Endodermal cell (in vitro differentiated cells): ENCODE results near the gene RAPSN. TPM values are rescaled to one million over a fixed set of nuclear protein-coding genes. Genes with fewer than 3 reads are reported as not detected.

Experiments
- DNase-seq: peaks from one replicate; pipeline ENCODE4 v3.0.0-alpha.2; 2017
- H3K27ac ChIP-seq: 2 replicates; pipeline ENCODE4 v1.5.1; 2013; ENCODE audit warnings: mild to moderate bottlenecking, low read depth, low read length, moderate library complexity
- H3K27me3 ChIP-seq: 2 replicates; pipeline ENCODE4 v1.6.1; 2013; ENCODE audit warnings: mild to moderate bottlenecking, low read length, moderate library complexity; ENCODE audit not compliant: insufficient read depth, control insufficient read depth, poor library complexity, severe bottlenecking
- H3K36me3 ChIP-seq: 2 replicates; pipeline ENCODE4 v1.7.0; 2013; ENCODE audit warnings: mild to moderate bottlenecking, low read length, moderate library complexity; ENCODE audit not compliant: control insufficient read depth, insufficient read depth
- H3K4me1 ChIP-seq: one replicate; pipeline ENCODE4 v1.7.0; 2013; ENCODE audit warnings: low read length; ENCODE audit not compliant: control insufficient read depth, insufficient read depth
- H3K4me3 ChIP-seq: 2 replicates; pipeline ENCODE4 v1.5.1; 2013; ENCODE audit warnings: mild to moderate bottlenecking, low read length, moderate library complexity
- H3K9ac ChIP-seq: 2 replicates; pipeline ENCODE4 v1.6.1; 2013; ENCODE audit warnings: mild to moderate bottlenecking, low read length, moderate library complexity; ENCODE audit not compliant: poor library complexity, severe bottlenecking; ENCODE audit errors: extremely low read depth
- H3K9me3 ChIP-seq: 2 replicates; pipeline ENCODE4 v1.6.1; 2013; ENCODE audit warnings: mild to moderate bottlenecking, low read length, moderate library complexity; ENCODE audit not compliant: control insufficient read depth
- H3K27ac Mint-ChIP-seq: 2 replicates; pipeline ENCODE4 v1.8.0; 2020; ENCODE audit warnings: mixed read lengths
- H3K27me3 Mint-ChIP-seq: 2 replicates; pipeline ENCODE4 v1.8.0; 2021; ENCODE audit warnings: mild to moderate bottlenecking, mixed read lengths; ENCODE audit not compliant: insufficient read depth
- H3K36me3 Mint-ChIP-seq: 2 replicates; pipeline ENCODE4 v1.8.0; 2020; ENCODE audit warnings: low read depth, mixed read lengths
- H3K4me1 Mint-ChIP-seq: 2 replicates; pipeline ENCODE4 v1.8.0; 2020; ENCODE audit warnings: mixed read lengths
- H3K4me3 Mint-ChIP-seq: 2 replicates; pipeline ENCODE4 v1.8.0; 2020; ENCODE audit warnings: mild to moderate bottlenecking, moderate library complexity, mixed read lengths
- H3K9me3 Mint-ChIP-seq: 2 replicates; pipeline ENCODE4 v1.8.0; 2020; ENCODE audit warnings: mild to moderate bottlenecking, mixed read lengths
- WGBS, 2 experiments: methylation state at CpG; one replicate each; pipeline versions ENCODE4 v1.1.5 to v1.1.7; 2013; ENCODE audit warnings: missing lambda C conversion rate in 2 of 2, mixed read lengths in 1 of 2; ENCODE audit not compliant: insufficient coverage in 1 of 2, insufficient read length in 1 of 2; 5-methylcytosine and 5-hydroxymethylcytosine counted together
- total RNA-seq, 2 donors: library from RNA; stranded (reverse); fragmentation: NEBNext Ultra II Directional in 1 of 2; extraction: Animal tissue kit (Norgen Biotek cat#: 25700) in 1 of 2; gene quantifications; 2 replicates in 1 of 2; 3 replicates in 1 of 2; pipeline ENCODE4 v1.2.1, GENCODE V29; 2021
- TF ChIP-seq, protein P1 (sequence below): fragments of 200-600 bp; sonication (generic); conservative IDR thresholded peaks from 2 replicates; pipeline ENCODE4 v1.5.0; 2021; ENCODE audit warnings: antibody characterized with exemption, mild to moderate bottlenecking

Gene RAPSN
- total RNA-seq, 2 donors from 2014 or later: 0.40 to 0.64 TPM

DNA sequence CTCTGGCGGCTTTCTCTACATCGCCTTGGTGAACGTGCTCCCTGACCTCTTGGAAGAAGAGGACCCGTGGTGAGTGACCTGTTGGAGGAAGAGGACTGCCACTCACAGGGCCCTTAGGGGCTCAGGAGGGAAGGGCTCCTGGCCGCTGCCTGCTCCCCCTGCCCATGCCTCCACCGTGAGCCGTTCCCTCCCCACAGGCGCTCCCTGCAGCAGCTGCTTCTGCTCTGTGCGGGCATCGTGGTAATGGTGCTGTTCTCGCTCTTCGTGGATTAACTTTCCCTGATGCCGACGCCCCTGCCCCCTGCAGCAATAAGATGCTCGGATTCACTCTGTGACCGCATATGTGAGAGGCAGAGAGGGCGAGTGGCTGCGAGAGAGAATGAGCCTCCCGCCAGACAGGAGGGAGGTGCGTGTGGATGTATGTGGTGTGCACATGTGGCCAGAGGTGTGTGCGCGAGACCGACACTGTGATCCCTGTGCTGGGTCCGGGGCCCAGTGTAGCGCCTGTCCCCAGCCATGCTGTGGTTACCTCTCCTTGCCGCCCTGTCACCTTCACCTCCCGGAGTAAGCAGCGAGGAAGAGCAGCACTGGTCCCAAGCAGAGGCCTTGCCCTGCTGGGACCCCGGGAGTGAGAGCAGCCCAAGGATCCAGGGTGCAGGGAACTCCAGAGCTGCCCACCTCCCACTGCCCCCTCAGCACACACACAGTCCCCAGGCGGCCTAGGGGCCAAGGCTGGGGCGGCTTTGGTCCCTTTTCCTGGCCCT lies 33.7 kb downstream of the RAPSN start:
- no peaks in the 10 kb centered on the region for H3K9me3 Mint-ChIP-seq
- no peaks in the 10 kb centered on the region for H3K27me3 ChIP-seq
- peaks cover 43% of the 10 kb centered on the region for H3K36me3 Mint-ChIP-seq
- 89 to 90% methylated on average over 17 to 31 of the region's 31 CpGs for WGBS, 2 experiments
- peak overlapping the region; percentile 6 for H3K9ac ChIP-seq
- peak overlapping the region; percentile 52 for H3K27ac Mint-ChIP-seq
- TF ChIP-seq, protein P1, sequence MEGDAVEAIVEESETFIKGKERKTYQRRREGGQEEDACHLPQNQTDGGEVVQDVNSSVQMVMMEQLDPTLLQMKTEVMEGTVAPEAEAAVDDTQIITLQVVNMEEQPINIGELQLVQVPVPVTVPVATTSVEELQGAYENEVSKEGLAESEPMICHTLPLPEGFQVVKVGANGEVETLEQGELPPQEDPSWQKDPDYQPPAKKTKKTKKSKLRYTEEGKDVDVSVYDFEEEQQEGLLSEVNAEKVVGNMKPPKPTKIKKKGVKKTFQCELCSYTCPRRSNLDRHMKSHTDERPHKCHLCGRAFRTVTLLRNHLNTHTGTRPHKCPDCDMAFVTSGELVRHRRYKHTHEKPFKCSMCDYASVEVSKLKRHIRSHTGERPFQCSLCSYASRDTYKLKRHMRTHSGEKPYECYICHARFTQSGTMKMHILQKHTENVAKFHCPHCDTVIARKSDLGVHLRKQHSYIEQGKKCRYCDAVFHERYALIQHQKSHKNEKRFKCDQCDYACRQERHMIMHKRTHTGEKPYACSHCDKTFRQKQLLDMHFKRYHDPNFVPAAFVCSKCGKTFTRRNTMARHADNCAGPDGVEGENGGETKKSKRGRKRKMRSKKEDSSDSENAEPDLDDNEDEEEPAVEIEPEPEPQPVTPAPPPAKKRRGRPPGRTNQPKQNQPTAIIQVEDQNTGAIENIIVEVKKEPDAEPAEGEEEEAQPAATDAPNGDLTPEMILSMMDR: no peak
- H3K9me3 ChIP-seq: no peaks in the 10 kb centered on the region
- no peak overlapping the region for H3K4me3 Mint-ChIP-seq
- no peaks in the 10 kb centered on the region for H3K4me1 ChIP-seq
- peaks cover 41% of the 10 kb centered on the region for H3K36me3 ChIP-seq
- no peaks in the 10 kb centered on the region for H3K27me3 Mint-ChIP-seq
- H3K4me3 ChIP-seq: no peak overlapping the region
- peak overlapping the region; percentile 44 for H3K27ac ChIP-seq
- DNase-seq: peak; percentile 48
- peaks cover 2% of the 10 kb centered on the region for H3K4me1 Mint-ChIP-seq

DNA sequence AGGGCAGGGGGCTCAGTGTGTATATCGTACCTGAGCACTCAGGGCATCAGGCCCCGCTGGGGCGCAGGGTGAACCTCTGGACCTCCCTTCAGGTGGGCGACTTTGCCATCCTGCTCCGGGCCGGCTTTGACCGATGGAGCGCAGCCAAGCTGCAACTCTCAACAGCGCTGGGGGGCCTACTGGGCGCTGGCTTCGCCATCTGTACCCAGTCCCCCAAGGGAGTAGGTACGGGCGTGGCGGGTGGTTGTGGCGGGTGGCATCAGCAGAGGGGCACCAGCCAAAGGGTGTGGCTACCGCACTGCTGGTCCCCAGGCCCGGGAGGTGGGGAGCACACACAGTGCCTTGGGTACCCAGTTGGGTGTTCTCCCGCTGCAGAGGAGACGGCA lies 34.3 kb downstream of the RAPSN start:
- H3K4me1 Mint-ChIP-seq: peaks cover 2% of the 10 kb centered on the region
- H3K27me3 Mint-ChIP-seq: no peaks in the 10 kb centered on the region
- TF ChIP-seq, protein P1: no peak
- Histone ChIP-seq H3K27ac (no peak overlapping the region), H3K9me3 (no peaks in the 10 kb centered on the region), H3K27me3 (no peaks in the 10 kb centered on the region), H3K4me1 (no peaks in the 10 kb centered on the region), H3K4me3 (no peak overlapping the region), H3K36me3 (peaks cover 35% of the 10 kb centered on the region), H3K9ac (no peak overlapping the region)
- DNase-seq: no peak
- WGBS, 2 experiments: 90 to 91% methylated on average over 9 to 19 of the region's 19 CpGs
- H3K9me3 Mint-ChIP-seq: no peaks in the 10 kb centered on the region
- peaks cover 37% of the 10 kb centered on the region for H3K36me3 Mint-ChIP-seq
- no peak overlapping the region for H3K27ac Mint-ChIP-seq
- H3K4me3 Mint-ChIP-seq: no peak overlapping the region

DNA sequence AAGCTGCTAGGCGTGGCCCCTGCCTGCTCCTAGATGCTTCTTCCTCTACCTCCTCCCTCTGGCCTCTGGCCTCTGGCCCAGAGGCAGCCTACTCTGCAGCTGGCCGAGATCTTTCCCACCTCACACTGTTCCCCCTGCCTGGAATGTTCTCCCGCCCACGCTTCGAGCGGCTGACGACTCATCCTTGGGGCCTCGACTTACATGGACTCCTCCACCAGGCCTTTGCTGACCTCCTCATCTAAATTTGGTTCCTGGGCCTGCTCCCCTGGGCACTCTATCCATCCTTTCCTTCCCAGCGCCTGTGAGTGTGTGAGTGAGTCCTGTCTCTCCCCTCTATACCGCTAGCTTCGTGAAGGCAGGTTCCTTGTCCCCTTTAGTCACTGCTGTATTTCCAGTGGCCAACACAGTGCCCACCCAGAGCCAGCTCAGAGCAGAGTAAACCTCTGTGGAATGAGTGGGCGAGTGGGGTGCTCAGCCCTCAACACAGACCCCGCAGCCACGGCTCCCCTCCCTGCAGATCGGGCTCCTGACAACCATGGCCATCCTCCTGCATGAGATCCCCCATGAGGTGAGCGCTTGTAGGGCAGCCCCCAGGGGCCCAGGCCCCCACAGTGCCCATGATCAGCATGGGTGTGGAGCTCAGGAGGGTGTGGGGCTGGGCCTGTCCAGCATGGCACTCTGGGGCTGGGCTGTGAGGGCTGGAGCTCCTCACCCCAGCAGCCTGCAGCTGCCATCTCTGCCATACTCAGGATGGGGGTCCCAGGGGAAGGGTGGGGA lies 34.8 kb downstream of the RAPSN start:
- H3K9me3 ChIP-seq: no peaks in the 10 kb centered on the region
- H3K27ac ChIP-seq: no peak overlapping the region
- Mint-ChIP-seq H3K27me3 (no peaks in the 10 kb centered on the region), H3K4me1 (peaks cover 2% of the 10 kb centered on the region), H3K36me3 (peaks cover 33% of the 10 kb centered on the region), H3K27ac (peak overlapping the region; percentile 13), H3K4me3 (no peak overlapping the region), H3K9me3 (no peaks in the 10 kb centered on the region)
- 92 to 100% methylated on average over 1 to 16 of the region's 16 CpGs for WGBS, 2 experiments
- DNase-seq: no peak
- no peaks in the 10 kb centered on the region for H3K27me3 ChIP-seq
- peaks cover 33% of the 10 kb centered on the region for H3K36me3 ChIP-seq
- no peaks in the 10 kb centered on the region for H3K4me1 ChIP-seq
- H3K9ac ChIP-seq: no peak overlapping the region
- H3K4me3 ChIP-seq: no peak overlapping the region
- TF ChIP-seq, protein P1: no peak
